ENCODE measurements around the gene PEPD.

The PEPD gene

GRCh38 chr19:33436360-33437345 lies 84.9 kb downstream of the PEPD start:
- DNase-seq: no peak

- no peak for DNase-seq
Observed at GRCh38 chr19:33435706-33436359, 85.8 kb downstream of the PEPD start.

DNA sequence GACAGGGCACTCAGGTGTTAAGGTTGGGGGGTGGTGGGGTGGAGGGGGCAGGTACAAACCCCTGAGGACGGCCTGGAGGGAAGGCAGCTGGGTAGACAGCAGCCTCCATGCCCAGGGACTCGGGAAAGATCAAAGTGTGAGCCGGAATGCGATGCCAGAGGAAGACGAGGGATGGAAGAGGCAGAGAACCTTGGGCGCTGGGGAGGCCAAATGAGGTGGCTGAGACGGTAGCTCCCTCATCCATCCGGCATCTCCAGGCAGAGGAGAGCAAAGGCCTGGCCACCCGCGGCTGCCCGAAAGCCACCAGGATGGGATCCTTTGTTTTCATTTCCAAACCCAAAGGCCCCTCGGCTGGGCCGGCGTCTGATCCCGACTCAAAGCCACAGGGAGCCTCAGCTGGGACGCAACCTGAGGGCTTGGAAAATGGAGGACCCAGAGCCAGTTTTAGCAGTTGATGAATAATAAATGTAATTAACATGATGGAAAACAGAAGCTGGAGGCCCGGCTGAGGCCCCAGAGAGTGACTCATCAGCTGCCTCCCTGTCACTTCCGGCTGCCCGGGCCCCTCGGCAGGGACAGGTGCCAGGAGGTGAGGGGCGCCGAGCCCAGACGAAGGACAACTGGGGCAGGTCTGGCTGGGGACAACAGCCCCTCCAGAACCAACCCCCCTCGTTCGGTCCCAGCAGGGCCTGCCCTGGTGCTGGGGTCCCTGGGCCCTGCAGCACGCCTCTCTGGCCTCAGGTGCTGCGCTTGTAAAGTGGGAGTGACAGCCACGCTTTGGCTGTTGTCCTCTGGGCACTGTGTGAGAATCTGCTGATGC lies 86.5 kb downstream of the PEPD start:
- no peak for DNase-seq

GRCh38 chr19:33434069-33434885 lies 87.3 kb downstream of the PEPD start:
- no peak for DNase-seq

GRCh38 chr19:33432446-33433170 lies 89.0 kb downstream of the PEPD start:
- no peak for DNase-seq

DNA sequence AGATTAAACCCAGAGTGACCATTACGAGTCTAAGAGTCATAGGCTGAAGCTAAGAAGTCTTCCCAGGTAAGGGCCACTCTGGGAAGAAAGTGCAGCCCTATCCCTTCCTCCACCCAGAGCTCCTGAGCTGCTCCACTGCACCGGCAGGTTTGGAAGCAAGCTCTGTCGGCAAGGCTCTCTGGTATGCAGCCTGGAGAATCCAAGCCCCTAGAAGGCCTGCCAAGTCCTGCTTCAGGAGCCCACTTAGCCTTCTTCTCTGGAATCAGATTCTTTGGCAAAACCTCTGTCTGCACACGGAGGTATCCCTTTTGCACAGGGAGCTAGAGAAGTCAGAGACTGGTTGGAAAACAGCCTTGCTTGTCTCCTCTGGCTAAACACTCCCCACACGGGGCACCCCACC lies 89.6 kb downstream of the PEPD start:
- DNase-seq: no peak

DNA sequence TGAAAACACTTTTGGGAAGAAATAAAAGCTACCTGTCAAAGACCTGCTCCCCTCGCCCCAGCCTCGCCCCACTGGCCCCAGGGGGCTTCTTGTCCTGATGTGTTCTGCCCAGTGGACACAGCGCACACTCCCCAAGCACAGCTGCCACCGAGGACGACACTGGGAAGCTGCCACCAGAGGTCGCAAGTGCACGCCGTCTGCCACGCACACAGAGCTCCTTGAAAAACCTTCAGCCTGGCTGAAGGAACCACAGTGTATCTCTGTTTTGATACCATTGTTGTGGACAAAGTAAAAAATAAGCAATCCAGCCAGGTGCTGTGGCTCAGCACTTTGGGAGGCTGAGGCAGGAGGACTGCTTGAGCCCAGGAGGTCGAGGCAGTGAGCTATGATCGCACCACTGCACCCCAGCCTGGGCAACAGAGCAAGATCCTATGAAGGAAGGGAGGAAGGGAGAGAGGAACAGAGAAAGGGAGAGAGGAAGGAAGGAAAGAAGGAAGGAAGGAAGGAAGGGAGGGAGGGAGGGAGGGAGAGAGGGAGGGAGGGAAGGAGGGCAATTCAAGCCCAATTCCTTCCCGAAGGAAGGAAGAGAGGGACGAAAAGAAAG lies 90.8 kb downstream of the PEPD start:
- DNase-seq: peak; percentile 42 to 53

DNA sequence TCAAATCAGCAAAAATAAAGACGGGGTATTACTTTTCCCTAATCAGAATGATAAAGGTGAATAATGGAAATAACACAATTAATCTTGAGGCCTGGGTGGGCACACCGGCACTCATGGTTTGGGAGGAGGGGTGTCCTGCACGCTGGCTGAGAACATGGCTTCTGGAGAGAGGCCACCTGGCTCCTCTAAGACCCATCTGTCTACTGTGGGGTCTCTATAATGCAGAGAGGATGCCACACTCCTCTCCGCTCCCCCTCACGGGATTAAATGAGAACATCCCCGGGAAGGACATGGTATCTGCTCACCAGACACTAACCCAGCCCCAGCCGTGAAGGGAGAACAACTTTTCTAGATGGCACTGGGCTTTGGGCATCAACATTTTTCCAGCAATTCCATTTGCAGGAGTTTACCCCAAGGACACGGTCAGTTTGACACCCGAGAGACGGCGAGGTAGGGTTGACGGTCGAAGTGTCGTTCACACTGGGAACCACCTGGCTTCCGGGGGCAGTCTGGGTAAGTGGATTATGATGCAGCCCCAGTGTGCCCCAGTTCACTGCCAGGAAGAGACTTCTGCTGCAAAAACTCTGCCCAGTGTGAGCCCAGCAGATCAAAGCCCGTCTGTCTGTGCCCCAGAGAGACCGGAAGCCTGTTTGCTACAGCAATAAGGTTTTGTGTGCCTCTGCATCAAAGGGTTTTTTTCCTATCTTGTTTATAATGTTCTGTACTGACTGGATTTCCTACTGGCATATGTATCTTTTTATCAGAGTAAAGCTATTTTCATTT lies 91.5 kb downstream of the PEPD start:
- DNase-seq: no peak

- DNase-seq: no peak
Observed at GRCh38 chr19:33428627-33429125, 92.9 kb downstream of the PEPD start.

GRCh38 chr19:33427801-33428626 lies 93.6 kb downstream of the PEPD start:
- DNase-seq: no peak

- DNase-seq: no peak
Observed at GRCh38 chr19:33426621-33427361, 94.8 kb downstream of the PEPD start.

- no peak for DNase-seq
Observed at GRCh38 chr19:33424181-33424580, 97.4 kb downstream of the PEPD start.

DNA sequence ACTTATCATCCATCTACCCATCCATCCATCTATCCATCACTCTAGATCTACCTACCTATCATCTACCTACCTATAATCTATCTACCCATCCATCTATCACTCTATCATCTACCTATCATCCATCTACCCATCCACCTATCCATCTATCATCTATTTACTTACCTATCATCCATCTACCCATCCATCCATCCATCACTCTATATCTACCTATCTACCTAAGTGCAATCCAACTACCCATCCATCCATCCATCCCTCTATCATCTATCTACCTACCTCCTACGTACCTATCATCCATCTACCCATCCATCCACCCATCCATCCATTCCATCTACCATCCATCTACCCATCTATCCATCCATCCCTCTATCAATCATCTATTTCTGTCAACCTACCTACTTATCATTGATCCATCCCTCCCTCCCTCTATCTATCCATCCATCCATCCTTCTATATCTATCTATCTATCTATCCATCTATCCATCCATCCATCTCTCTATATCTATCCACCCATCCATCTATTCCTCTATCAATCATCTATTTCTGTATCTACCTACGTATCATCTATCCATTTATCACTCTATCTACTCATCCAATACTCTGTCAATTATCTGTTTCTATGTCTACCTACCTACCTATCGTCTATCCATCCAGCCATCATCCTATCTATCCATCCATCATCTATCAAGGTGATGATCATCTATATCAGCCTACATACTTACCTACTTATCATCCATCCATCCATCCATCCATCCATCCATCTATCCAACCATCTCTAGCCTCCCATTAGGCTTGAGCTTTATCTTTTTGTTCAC lies 99.0 kb downstream of the PEPD start:
- no peak for DNase-seq

- DNase-seq: no peak
Observed at GRCh38 chr19:33421368-33421767, 100.2 kb downstream of the PEPD start.

DNA sequence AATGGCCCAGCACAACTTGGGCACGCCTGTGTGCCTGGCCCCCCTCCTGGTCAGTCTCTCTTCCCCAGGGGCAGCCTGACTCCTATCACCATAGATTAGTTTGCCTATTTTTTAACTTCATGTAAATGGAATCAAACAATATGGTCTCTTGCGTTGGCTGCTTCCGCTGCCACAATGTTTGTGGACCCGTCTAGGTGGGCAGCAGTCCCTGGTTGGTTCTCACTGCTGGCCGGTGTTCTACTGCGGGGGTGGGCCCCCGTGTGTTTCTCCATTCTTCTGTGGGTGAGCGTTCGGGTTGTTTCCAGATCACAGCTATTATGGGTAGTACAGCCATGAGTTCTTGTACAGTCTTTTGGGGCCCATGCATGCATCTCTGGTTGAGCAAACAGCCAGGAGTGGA lies 100.8 kb downstream of the PEPD start:
- no peak for DNase-seq

DNA sequence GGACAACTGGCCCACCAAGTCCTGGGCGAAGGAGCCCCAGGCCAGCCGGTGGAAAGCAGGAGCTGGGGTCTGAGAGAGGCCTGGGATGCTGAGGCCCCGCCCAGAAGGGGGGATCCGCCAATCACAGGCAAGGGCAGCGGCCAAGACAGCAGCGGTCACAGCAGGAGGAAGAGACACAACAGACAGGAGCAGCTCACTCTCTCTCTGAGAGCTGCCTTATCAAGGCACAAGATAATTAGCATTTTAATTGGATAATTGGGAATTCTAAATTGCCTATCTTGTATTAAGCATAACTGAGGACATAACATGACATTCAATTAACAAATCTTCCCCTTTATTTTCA lies 101.8 kb downstream of the PEPD start:
- DNase-seq: no peak

DNA sequence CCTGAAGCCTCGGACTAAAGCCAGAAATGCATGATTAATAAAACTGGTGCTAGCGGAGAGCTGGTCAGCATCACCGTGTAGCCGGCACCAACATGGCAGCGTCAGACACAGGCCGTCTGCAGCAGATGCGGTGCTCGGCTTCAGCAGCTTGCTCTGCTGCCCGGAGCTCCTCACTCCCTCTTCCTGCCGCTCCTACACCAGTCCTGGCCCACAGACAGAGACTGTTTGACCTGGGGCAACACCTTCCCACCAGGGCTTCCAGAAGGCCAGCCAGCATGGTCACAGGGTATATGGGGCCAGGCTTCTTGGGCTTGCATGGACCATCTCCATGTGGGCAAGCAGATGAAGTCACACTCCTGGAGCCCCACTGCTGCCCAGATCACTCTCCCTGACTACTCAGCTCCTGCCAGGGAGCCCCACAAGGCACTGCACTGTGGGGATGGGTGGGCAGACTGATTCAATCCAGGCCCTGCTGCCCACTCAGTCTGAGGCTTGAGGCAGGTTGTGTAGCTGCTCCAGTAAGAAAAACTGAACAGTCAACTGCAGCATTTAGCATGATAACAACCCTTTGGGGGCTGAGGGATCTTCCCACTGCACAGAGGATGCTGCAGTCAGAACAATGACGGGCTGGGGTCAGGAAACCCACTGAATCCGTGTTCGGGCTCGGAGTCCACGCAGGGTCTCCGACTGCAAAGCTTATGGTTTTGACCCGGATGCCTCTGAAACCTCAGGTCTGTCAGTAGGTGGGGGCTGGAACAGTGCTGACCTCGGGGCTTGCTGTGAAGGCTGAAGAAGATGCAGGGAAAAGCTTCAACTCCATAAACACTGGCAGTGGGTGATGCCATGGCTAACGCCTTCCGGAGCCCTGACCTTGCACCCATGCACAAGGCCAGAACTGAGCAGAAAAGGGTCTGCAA lies 102.5 kb downstream of the PEPD start:
- no peak for DNase-seq

All from NCI-H1930 (cell line).